ENCODE measurements around the gene SPARCL1.
"Not testable (repeated sequence)": the region's sequence is repeated elsewhere in the genome, so short reads cannot be mapped to it uniquely, and the experiment has no call there.

The SPARCL1 gene

GRCh38 chr4:87433342-87433741, 95.8 kb downstream of the SPARCL1 start:
- DNase-seq, result no peak

DNA sequence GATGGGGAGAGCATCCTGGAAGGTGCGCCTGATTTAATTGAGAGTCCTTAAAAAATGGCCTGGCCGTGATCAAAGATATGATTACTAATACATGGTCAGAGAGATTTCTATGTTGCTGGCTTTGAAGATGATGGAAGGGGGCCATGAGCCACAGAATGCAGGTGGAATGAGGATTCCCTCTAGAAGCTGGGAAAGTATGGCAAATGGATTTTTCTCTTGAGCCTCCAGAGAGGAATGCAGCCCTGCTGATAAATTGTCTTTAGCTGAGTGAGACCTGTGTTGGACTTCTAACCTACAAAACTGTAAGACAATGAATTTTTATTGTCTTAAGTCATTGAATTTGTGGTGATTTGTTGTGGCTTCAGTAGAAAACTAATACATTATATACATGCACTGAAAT, 99.1 kb downstream of the SPARCL1 start:
- no peak for DNase-seq

DNA sequence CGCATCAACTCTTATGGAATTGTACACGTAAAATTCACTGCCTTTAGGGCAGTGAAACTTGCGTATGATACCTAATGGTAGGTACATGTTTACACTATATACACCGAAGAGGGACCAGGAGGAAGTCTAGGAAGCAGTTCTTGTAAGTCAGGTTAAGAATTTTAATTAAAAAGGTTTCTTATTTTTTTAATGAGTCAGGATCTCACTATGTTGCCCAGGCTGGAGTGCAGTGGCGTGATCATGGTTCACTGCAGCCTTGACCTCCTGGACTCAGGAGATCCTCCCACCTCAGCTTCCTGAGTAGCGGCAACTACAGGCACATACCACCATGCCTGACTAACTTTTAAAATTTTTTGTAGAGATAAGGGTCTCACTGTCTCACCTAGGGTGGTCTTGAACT, 100.2 kb downstream of the SPARCL1 start:
- no peak for DNase-seq

DNA sequence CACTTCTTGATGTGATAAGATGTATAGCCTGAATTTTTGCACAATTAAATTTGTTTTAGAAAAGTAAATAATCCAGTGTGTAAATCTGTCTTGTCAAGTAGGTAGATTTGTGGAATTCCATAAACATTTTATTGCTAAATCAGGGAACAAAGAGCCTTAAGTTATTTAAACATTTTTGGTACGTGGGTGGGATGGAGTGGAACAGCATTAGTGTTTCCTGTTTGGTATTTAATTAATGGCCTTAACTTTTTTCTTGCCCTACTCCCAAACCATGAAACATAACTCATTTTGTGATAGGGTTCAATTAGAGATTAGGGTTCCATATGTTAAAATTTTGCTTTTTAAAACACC, 101.7 kb downstream of the SPARCL1 start:
- DNase-seq, result no peak

DNA sequence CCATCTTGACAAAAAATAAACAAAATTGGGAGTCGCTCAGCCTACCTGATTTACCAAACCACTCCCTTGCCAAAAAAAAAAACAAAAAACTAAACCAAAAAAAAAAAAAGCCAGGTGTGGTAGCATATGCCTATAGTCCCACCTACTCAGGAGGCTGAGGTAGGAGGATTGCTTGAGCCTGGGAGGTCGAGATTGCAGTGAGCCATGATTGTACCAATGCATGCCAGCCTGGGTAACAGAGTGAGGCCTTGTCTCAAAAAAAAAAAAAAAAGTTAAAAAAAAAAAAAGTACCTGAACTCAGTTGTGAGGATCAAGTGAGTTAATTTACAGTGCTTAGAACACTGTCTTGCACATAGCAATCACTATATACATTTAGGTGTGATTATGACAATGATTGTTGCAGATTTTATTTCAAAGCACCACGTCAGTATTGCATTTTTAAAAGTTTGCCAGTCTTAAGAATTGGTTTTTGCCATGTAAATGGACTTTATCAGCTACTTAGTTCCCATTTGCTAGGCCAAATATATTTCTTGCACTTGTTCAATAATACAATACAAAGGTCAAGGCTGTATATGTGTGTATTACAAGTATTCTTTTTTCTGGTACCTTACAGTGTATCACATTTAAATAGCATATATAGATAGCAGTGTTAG, 102.2 kb downstream of the SPARCL1 start:
- no peak for DNase-seq

- DNase-seq, result no peak
Measured at GRCh38 chr4:87425711-87426110, 103.5 kb downstream of the SPARCL1 start.

DNA sequence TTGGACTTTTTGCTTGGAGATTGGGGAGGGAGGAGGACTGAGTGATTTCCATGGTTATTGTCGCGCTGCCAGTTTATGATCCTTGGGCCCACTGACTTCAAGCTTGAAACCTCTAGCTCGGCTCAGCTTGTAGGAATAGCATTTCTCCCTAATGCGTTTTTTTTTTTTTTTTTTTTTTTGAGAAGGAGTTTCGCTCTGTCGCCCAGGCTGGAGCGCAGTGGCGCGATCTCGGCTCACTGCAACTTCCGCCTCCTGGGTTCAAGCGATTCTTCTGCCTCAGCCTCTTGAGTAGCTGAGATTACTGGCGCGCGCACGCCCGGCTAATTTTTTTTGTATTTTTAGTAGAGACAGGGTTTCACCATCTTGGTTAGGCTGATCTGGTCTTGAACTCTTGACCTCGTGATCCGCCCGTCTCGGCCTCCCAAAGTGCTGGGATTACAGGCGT, 105.1 kb downstream of the SPARCL1 start:
- DNase-seq, result not testable (repeated sequence)

All from NCI-H187 (cell line).